Activated naive CD4-positive, alpha-beta T cell treated with Interleukin-2 at 50 U/mL for 16 hours (primary cell): Measurements from ENCODE around the gene MAMSTR.
A peak's percentile ranks its signal among the peaks of the same experiment; 100 is the strongest.

Experiments
- DNase-seq: peaks from one replicate; pipeline ENCODE4 v3.0.0-alpha.2; 2020

The MAMSTR gene

DNA sequence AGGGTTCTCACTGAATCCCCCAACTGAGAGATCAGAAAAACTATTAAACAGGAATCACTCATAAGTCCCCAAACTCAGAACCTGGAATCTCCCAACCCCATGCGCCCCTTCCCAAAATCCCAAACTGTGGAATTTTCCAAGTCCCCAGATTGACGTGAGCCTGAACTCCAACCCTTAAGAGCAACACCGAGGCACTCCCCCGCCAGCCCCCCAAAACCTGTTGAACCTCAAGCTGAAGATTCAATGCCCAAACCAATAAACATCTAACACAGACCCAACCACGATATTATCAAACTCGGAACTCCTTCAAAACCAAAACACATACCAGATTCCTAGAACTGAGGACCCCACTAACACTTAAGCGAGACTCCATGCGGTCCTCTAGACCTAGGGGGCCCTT lies 26.6 kb upstream of the MAMSTR start:
- DNase-seq = no peak

DNA sequence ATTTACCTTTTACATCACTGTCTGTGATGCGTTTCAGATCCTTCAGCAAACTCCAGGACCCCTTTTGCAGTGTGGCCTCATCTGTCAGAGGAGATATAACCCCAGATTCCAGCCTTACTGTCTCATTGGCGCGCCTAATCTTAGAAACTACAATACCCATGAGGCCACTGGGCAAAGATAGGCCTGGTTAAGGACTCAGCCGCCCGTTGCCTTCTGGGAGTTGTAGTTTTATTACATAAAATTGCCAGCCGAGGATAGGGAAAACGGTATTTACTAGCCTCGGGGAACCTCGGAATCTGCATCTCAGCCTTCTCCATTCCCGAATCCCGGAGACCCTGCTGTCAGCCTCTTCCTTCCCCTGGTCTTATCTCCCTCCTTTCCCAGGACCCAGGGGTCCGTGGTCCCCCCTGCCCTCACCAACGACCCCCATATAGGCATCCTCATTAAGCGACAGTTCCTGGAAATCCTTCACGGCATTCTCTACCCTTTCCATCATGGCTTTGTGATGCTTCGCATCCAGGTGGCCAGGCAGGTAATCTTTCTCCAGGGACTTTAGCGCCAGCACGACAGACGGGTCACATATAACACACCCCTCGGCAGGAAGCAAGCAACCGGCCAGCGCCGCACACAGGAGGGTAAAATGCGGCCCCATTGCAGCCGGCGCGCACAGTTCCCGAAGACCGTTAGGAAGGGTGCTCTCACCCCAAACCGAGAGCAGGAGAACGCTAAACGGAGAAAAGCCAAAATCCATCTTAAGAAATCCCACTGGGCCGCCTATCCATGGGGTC lies 25.9 kb upstream of the MAMSTR start:
- peak; percentile 51 for DNase-seq

DNA sequence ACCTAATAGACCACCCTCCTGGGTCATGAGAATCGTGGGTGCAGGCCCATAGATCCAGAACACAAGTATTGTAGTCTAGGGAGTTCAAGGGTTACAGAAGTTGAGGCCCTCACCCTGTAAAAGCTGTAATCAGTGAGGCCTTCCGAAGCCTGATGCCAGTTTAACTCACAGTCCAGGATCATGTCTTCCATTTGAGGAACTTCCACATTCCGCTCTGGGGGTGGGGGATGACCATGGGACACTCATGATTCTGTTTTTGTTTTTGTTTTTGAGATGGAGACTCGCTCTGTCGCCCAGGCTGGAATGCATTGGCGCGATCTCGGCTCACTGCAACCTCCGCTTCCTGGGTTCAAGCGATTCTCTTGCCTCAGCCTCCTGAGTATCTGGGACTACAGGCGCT lies 22.6 kb upstream of the MAMSTR start:
- no peak for DNase-seq

DNA sequence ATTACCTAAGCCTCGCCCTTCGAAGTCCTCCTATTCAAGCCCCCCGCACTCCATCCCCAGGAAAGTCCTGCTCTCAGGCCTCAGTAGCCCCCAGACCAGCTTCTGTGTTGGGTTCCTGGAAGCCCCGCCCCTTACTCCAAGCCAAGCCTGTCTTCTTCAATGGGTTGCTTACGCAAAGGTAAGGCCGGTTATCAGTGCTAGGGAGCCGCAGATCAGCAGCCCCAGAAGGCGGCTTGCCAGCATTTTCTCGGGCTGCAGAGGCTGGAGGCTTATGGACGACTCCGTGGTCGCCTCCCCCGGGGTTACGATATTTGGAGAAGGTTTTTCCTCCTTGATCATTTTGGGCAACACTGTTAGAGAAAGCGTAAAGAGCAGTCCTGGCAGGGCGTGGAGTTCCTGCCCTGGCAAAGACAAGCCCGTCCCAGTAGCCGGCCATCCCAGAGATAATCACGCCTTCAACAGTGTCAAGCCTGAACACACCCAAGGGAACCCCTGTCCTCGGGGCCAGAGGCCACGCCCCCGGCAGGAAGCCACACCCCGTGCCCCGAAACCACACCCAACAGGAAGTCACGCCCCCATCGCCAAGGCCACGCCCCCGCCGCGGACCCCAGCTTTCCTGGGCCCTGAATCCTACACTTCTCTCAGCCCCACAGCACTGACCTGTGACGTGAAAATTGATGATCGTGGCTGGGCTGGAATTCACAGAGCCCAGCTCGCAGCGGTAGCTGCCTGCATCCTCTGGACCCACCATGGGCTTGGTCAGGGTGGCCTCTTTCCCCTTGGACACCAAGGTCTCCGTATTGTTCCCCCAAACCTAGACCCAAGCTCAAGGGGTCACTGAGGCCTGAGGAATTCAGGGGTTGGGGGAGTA lies 21.8 kb upstream of the MAMSTR start:
- DNase-seq = no peak

DNA sequence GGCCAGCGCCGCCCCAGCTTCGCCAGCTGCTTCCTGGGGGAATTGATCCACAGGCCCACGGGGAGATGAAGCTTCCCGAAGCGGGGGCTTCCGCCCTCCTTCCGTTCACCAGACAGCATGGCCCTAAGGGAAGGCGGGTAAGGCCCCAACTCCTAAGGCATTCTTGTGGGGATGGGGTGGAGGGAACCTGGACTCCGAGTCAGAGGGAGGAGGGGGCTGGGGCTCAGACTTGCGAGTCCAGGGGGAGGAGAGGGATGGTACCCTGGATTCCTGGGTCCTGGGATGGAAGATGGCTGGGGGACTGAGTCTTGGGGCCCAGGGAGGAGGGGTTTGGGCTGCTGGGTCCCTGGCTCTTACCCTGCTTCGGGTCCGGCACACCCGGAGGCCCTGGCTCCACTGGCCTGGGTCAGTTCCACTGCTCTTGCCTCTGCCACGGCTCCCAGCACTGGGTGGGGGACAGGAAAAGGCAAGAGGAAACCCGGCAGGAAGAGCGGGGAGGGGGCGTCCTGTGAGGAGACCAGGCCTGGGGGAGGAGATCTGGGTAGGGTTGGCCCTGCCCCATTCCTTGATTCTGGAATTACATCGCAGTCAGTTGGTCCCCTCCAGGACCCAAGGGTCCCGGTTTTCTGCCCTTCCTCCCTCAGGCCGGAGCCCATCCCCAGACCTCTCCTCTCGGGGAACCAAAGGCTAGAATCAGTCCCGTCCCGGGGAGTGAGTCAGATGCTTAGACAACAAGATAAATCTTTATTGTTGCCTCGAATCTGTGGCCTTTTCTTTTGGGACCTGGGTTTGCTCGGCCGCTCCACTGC lies 20.8 kb upstream of the MAMSTR start, which contains the start of gene RASIP1:
Gene RASIP1, minus strand, starts transcription at position 447 of the 809 bp plus-strand sequence. Its CDS starts 328 bp downstream, at position 119.
- DNase-seq = no peak

DNA sequence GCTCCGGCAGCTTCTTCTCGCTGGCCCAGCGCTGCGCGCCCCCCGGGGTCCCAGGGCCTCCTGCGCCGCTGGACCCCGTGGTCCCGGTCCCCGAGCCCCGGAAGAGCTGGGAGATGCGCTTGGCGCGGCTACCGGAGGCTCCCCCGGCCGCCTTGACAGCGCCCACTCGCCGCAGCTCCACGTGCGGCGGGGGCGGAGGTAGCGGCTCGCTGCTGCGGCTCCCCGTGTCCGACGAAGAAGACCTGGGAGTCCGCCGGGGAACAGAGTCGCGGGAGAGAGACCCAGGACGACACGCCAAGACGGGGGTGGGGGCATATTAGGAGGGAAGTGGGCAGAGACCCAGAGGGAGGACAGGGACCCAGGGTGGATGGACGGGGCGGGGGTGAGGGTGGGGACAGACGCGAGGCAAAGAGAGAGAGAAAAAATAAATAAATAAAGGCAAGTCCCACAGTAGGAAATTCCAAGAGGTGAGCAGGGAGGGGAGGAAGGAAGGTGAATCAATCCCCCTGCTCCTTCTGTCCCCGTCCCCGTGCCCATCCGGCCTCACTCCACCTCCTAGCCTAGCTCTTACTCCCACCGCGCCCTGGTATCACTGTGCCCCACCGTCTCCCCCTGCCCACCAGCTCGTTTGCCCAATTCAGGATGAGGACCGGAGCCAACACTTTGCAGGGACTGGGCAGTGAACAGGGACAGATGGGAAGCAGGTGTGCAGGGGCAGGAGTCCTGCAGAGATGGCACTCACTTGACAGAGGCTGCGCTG lies 20.1 kb upstream of the MAMSTR start:
- no peak for DNase-seq

DNA sequence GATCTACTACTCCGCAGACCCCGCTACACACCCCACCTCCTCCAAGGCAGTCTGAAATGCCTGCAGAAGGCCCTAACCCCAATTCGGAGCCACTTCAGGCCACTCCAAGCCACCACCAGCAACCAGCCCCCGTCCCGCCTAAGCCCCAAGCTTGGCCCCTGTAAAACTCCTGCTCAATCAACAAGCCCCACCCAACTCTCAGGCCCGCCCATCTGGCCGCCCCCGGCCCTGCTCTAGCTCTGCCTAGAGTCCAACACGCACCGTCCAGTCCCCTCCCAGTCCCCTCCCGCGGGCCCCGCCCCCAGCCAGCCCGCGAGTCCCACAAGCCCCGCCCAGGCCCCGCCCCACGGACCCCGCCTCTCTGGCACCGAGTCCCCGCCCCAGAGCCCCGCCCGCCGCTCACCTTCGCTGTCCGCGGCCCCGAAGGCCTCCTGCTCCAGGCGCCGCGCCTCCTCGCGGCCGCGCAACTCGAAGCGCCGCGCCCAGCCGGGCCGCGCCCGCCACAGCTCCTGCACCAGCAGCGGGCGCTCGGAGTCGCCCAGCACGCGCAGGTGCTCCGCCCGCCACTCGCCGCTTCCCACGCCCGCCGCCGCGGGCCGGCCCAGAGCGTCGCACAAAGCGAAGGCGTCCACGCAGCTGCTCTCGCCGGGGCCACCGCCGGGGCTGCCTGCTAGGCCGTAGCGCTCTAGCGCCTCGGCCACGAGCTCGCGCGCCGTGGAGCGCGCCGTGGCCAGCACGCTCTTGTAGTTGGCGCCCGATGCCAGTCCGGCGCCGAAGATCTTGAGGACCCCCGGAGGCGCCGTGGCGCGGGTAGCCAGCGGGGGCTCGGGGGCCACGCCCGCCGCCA lies 19.3 kb upstream of the MAMSTR start:
- DNase-seq = peak; percentile 91

DNA sequence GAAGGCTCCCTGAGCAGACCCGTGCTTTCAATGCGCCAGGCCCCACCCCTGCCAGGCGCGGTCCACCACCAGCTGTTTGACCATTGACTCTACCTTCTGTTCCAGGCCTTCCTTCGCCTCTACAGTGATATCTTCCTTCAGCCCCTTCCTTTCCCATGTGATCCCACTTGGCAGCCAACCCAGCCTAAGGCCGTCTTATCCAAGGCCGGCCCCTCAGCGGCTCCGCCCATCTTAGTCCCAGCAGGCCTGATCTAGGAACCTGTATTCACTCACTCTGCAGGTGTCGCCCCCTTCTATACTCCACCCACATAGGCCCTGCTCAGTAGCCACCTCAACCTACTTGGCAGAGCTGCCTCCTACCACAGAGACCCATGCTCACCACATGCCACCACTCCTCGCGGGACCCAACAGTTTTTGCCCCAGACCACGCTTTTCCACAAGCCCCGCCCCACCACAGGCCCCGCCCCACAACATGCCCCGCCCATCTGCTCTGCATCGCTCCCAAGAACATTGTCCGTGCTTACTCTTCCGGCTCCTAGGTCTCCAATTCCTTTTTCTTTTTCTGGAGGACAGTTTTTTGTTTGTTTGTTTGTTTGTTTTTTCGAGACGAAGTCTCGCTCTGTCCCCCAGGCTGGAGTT lies 18.0 kb upstream of the MAMSTR start:
- DNase-seq = no peak

DNA sequence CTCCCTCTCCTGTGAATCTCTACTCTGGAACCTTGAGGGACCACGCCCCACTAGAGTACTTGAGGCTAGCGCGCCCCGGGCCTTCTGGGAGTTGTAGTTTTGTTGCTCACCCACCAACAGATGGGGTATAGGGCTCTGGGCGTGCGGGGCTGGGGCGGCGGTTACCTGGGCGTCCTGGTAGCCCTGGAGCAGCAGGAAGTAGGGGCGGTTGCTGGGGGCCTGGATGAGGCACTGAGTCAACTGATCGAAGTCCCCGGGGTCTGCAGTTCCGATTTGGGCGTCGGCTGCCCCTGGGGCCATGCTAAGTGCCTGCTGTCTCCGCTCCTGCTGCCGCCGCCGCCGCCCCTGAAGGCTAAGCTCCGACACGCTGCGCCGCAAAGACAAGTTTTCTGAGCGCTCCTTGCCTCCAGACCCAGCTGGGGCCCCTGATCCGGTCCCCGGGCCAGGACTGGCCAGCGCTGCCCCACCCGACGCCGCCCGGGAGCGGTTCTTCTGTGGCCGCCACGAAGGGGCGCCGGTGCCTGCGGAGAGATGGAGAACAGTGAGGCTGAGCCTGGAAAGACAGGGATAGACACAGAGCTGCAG lies 15.6 kb upstream of the MAMSTR start:
- no peak for DNase-seq

DNA sequence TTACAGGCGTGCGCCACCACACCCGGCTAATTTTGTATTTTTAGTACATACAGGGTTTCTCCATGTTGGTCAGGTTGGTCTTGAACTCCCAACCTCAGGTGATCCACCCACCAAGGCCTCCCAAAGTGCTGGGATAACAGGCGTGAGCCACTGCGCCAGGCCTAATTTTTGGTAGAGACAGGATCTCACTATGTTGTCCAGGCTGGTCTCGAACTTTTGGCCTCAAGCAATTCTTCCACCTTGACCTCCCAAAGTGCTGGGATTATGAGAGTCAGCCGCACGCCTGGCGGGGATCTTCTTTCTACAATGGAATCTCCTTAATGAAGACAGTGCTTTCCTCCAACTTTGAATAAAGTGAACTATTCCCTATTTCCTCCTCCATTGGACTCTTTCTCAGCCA lies 15.1 kb upstream of the MAMSTR start:
- no peak for DNase-seq

DNA sequence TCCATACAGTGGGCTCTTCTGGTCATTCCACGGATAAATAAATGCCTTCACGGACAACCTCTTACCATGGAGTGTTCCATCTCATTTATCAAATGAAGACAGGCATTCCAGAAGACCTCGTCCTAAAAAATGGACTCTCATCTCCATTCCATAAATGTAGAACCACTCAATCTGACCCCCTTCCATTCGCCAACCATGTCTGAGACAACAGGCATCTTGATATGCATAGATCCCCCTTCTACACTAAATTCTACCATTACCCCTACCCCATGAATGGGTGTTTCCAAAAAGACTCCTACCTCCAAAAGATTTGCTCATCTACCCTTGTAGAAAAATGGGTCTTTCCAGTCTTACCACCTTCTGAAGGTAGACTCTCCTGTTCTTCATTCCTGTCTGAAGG lies 11.9 kb upstream of the MAMSTR start:
- no peak for DNase-seq

DNA sequence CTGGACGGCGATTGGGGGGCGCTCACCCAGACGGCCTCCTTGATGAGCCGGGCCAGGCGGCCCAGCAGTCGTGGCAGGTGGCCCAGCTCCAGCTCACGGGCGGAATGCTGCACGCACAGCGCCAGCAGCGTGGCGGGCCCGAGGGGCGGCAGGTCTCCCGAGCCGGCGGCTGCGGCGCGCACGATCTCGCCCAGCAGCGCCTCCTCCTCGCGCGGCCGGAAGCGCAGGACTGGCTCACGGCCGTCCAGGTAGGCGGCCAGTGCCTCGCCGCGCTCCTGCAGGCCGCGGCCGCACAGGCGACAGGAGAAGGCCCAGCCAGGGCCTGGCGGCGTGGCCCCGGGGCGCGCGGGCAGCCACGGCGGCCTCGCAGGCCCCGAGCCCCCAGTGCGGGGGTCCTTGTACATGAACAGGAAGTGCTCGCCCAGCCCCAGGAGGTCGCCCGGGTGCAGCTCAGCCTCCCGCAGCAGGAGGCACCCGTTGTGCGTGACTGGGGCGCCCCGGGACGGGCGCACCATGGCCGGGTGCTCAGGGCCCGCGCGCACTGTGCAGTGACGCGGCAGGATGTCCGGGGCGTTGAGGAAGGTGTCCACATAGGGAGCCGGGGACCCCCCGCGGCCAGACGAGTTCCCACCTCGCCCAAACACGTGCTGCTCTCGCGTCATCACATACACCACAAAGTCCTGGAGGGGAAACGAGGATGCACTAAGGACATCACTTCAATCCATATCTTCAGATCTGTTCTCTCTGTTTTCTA lies 9.6 kb upstream of the MAMSTR start:
- DNase-seq = no peak

DNA sequence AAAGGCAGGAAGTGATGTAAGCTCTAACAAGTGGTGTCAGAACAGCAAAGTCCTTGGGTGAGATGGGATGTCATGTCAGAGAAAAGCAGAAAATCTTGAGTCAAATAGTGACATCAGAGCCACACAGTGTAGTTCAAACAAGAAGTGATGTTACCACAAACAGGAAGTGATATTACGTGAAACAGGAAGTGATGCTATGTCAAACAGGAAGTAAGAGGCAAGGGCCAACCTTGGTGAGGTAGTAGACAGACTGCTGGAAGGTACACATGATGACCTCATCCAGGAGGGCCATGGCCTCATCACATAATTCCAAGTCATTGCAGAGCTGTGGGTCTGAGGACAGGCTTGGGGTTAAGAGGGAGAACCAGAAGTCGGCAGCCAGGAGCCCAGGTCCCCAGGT lies 7.0 kb upstream of the MAMSTR start:
- no peak for DNase-seq

DNA sequence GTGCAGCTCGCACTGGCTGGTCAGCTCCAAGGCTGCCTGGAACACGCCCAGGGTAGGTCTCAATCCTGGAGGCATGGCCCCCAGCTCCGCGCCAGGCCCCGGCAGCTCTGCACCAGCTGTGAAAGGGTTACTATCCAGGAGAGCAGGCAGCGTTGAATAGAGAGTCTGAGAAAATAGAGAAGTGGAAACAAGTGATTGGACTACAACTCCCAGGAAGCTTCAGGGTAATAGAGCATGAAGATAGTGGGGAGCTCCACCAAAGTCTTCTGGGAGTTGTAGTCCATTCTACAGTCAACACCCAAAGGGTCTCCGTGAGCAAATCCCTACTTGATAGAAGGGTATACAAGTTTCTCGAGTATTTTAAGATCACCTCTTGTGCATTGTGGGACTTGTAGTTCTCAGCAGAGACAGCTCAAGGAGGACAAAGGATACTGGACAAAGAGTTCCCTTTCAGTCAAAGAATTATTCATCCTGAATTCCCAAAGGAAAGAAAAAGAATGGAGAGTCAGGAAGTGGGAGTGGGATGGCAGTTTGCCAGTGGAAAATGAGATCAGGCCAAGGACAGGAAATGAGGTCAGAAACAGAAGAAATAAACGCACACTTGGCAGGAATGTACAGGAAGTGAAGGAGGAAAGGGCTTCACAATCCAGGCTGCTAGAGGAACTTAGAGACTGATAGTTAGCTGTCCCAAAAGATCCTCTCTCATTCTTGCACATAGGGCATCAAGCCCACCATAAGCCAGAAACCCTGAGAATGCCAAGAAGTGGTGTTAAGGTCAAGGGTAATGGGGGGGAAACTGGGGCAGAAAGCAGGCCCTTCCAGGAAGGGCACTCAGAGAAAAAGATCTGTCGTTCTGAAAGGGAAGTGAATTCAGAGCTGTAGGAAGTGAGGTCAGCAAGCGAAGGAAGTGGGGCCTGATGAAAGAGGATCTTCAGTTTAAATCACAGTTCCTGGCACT lies 5.5 kb upstream of the MAMSTR start:
- no peak for DNase-seq

DNA sequence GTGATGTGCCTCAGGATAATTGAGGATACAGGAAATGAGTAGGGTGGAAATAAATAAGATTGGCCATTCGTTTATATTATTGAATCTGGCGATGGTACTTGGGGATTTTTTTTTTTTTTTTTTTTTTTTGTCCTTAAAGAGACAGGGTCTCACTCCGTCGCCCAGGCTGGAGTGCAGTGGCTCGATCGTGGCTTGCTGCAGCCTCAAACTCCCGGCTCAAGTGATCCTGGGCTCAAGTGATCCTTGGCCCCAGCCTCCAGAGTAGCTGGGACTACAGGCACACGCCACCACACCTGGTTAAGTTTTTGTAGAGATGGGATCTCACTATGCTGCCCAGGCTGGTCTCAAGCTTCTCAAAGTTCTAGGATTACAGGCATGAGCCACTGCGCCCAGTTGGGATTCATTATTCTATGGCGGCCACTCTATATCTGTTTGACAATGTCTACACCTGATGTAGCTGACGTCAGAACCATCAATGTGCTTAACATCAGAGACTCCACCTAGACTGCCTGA lies 2.7 kb upstream of the MAMSTR start:
- DNase-seq = no peak

DNA sequence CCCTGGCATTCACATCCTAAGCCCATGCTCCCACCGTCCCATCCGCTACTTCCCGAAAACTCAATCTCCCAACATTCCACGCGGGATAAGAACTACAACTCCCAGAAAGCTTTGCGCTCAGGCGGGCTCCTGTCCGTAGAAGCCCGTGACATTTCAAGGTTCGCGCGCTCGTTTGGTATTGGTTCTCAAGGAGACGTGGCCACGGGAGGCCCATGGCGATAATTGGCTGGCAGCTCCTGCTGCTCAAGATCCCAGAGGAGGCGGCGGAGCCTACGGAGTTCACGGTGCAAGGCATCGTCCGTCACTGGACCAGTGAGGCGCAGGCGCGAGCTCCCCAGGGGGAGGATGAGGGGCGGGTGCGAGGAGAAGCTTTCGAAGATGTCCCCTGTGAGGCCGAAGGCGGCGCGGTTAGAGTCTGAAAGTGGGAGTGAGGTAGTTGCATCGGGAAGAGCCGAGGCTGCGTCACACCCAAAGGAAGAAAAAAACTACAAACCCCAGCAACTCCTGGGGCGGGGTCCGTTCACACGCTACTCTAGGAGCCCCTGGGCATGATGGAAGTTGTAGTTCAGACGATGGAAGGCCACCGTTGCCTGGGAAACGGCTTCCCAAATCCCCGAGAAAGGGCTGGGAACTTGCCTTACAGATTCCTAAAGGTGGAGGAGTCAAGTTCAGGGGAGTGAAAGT lies 1.2 kb upstream of the MAMSTR start:
- peak; percentile 94 for DNase-seq

DNA sequence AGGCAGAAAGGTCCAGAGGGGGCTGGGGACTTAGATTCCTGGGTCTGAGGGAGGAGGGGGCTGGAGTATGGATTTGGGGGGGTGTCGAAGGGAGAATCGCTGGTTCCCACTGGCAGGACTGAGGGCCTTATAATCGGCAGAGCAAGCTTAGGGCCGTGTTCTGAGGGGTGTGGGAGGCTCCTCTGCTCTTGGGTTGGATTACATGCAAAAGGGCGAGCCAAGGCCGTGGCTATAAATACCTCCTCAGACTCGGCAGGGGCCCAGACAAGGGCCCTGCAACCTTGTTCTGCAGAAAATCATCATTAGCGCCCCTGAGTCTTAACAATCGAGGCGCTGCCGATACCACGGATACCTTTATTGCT lies 707 bp upstream of the MAMSTR start:
- no peak for DNase-seq

DNA sequence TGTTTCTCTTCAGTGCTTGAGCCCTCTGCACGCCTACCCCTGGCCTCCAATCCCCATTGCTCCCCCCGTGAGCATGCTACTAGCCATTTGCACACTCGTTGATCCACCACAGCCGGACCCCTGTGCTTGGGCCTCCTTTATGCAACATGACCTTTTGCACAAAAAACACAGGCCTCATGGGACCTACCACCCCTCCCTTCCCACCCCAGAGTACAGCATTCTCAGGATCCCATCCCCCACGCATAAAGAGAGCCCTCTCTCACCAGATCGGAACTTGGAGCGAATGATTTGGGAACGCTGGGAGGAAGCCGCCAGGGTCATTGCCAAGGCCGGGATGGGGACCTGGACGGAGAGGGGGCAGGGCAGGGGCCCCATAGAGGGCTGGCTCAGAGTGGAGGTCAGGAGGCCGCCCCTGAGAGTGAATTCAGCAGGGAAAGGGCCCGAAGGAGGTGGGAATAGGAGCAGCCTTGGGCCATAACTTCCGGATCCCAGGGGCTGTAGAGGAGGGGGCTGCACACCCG lies 754 bp downstream of the MAMSTR start:
- DNase-seq = no peak
